ENCODE data around the gene PDZD2.

DNA sequence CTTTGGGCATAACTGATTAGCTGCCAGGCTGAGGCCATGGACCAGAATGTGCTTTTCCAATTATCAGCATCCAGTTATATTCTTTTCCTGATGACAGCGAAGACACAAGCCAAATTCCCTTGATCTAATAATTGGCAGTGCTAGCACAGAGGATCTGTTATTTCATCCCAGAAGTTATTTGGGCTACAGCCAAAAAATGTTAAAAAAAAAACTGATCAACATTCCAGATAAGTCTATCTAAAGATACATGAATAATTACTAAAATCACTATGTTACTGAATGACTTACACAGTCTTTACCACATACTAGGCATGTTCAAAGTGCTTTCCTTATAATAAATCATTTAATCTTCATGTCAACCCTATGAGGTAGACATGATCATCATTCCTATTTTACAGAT lies 13.5 kb upstream of the PDZD2 start:
- TF ChIP-seq, protein P1, sequence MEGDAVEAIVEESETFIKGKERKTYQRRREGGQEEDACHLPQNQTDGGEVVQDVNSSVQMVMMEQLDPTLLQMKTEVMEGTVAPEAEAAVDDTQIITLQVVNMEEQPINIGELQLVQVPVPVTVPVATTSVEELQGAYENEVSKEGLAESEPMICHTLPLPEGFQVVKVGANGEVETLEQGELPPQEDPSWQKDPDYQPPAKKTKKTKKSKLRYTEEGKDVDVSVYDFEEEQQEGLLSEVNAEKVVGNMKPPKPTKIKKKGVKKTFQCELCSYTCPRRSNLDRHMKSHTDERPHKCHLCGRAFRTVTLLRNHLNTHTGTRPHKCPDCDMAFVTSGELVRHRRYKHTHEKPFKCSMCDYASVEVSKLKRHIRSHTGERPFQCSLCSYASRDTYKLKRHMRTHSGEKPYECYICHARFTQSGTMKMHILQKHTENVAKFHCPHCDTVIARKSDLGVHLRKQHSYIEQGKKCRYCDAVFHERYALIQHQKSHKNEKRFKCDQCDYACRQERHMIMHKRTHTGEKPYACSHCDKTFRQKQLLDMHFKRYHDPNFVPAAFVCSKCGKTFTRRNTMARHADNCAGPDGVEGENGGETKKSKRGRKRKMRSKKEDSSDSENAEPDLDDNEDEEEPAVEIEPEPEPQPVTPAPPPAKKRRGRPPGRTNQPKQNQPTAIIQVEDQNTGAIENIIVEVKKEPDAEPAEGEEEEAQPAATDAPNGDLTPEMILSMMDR (IDR thresholded peaks at IDR 0.05) = no peak
- no peak for TF ChIP-seq EP300 (IDR thresholded peaks at IDR 0.05)

Measured in suprapubic skin (tissue), 3 donors.